Activated CD8-positive, alpha-beta memory T cell treated with anti-CD3 and anti-CD28 coated beads, Interleukin-2, amount 50 U/mL, for 24 hours (primary cell): ENCODE results near the gene CRISPLD2.
A peak's percentile ranks its signal among the peaks of the same experiment; 100 is the strongest.

Experiments used
- DNase-seq: peaks from one replicate; pipeline ENCODE4 v3.0.0-alpha.2; 2020; ENCODE audit errors: extremely low read depth

Gene CRISPLD2, protein sequence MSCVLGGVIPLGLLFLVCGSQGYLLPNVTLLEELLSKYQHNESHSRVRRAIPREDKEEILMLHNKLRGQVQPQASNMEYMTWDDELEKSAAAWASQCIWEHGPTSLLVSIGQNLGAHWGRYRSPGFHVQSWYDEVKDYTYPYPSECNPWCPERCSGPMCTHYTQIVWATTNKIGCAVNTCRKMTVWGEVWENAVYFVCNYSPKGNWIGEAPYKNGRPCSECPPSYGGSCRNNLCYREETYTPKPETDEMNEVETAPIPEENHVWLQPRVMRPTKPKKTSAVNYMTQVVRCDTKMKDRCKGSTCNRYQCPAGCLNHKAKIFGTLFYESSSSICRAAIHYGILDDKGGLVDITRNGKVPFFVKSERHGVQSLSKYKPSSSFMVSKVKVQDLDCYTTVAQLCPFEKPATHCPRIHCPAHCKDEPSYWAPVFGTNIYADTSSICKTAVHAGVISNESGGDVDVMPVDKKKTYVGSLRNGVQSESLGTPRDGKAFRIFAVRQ

DNA sequence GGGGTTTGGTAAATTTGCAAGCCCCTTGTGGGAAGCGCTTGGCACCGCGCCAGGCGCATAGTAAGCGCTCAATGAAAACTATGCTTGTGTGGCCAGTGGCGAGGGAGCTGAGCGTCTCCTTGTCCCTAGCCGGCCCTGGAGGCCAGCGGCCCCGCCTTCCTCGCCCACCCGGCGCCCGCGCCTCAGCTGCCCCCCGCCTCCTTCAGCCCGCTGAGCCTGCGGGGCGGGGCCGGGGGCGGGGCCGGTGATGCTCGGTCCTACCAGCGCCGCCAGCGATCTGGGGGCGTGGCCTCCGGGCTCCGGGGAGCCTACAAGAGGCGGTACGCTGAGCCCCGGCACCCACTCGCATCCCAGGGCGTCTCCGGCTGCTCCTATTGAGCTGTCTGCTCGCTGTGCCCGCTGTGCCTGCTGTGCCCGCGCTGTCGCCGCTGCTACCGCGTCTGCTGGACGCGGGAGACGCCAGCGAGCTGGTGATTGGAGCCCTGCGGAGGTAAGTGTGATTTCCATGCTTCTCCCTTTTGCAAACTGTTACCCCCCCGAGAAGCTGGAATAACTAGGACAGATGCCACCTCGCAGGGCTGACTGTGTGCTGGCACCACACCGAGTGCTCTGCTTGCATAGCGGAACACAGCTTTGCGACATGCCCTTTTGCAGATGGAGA, at the start of gene CRISPLD2:
TSS of gene CRISPLD2 (plus strand) at position 342 of the 661 bp plus-strand sequence. CDS start 18,511 bp downstream, outside the sequence.
- peak; percentile 64 for DNase-seq

DNA sequence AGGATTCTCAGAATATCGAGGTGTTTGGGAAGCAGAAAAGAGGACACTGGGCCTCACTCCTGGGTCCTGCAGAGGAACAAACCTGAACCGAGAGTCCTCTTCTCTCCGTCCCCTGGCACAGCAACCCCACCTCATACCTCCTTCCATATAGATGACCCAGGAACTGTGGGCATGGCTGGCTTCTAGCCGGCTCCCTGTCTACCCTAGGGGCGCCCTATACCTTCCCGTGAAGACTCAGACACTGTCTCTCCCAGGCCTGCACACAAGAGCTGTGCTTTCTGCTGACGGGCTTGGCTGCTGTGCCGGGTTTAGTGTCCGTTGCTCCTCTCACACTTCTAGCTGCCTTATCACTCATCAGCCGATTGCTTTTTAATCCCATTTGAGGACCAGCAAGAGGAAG, 46.5 kb upstream of the CRISPLD2 start:
- DNase-seq = no peak

DNA sequence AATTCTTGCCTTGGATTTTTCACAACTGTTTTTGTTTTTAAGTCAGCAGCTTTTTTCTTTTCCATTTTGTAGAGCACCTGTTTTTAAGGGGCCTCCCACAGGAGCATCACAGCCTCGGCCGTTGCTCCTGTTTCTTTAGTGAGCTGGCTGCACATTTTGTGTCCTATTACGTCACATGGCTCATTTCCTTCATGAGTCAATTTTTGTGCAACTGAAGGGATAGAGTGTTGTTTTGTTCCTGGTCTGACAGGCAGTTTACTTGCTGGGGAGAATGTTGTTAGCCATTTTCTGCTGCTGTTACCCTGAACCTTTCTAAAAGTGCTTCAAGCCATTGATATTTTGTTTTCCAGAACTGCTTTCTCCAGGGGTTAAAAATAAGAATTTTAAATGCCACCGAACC, 45.0 kb upstream of the CRISPLD2 start:
- no peak for DNase-seq

DNA sequence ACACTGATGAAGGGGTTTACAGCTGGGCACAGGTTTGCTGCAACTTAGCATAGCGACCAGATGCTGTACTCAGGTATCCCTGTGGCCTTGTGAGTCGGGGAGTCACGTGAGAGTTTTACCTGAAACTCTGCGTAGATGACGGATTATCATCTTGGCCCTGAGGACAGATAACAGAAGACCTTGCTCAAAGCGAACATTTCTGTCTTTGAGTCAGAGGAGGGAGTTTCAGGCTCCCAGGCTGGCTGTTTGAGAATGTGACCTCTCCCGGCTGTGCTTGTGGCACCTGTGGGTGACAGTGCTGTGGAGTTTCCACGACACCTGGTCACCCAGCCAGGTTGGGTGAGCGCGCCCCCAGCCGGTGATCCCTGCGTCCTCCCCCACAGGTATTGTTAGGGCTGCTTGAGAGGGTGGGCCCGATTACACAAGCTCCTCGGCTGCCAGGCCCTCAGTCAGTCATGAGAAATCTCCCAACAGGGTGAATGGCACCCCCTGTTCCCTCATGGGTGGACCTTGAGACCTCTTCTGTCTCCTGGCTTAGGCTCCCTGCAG, 44.4 kb upstream of the CRISPLD2 start:
- DNase-seq = no peak

DNA sequence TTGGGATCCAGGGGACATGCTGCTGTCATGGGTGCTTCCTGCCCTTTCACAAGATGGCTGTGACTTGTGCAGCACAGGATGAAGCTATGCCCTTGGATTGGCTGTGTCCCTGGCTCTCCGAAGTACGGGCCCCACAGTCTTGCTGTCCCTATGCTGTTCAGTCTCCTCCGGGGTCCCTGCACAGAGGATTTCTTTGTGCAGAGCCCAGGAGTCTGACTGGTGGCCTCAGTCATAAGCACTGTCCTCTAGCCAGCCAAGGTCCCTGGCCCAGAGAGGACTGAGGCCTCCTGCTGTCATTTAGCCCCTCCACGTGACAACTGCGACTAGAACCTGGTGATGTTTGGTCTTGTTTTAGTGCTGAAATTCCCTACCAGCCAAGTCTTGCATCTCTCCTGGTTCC, 42.4 kb upstream of the CRISPLD2 start:
- DNase-seq = no peak

DNA sequence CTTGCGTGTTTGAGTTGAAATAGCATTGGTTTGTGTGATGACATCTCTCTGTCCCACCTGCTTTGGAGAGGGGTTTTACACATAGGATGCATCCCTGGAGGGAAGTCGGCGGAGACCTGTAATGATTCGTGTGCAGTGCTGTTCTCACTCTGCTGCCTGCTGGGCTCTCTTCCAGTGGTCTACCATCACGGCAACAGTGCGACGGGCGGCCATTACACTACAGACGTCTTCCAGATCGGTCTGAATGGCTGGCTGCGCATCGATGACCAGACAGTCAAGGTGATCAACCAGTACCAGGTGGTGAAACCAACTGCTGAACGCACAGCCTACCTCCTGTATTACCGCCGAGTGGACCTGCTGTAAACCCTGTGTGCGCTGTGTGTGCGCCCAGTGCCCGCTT, 41.1 kb upstream of the CRISPLD2 start:
- DNase-seq = no peak

DNA sequence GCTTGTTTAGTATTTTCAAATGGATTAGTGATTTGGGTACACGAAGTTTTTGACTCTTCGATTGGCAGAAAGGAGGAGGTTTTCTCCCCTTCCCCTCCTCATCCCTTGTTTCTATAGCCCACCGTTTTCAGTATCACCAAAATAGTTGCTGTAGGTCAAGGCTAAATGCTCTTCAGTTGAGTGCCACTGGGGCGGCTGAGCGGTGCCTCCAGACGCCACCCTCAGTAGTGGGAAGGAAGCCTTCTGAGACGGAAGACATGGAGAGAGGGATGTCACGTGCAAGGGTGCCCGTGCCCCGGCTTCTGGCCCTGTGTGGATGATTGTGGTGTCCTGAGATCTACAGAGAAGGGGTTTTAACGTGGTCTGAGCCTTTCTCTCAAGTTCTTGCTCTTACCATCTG, 39.7 kb upstream of the CRISPLD2 start:
- no peak for DNase-seq

DNA sequence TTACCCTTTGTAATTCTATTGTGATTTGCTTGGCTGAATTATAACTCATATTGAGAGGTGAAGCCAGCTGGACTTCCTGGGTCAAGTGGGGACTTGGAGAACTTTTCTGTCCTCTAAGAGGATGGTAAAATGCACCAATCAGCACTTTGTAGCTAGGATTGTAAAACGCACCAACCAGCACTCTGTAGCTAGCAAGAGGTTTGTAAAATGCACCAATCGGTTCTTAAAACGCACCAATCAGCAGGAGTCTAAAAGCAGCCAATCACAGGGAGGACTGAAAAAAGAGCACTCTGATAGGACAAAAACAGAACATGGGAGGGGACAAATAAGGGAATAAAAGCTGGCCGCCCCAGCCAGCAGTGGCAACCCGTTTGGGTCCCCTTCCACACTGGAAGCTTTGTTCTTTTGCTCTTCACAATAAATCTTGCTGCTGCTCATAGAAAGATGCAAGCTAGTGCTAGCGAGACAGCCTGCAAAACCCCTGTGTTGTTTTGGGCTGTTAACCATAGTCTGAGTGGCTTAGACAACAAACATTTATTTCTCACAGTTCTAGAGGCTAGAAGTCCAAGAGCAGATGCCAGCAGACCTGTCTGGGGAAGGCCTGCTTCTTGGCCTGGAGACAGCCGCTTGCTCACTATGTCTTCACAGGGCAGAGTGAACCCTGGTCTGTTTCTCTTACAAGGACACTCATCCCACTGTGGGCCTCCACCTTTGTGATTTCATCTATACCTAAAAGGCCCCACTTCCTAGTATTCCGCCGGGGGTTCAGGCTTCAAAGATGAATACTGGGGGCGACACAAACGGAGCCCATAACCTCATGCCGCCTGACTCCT, 39.0 kb upstream of the CRISPLD2 start:
- DNase-seq = no peak

DNA sequence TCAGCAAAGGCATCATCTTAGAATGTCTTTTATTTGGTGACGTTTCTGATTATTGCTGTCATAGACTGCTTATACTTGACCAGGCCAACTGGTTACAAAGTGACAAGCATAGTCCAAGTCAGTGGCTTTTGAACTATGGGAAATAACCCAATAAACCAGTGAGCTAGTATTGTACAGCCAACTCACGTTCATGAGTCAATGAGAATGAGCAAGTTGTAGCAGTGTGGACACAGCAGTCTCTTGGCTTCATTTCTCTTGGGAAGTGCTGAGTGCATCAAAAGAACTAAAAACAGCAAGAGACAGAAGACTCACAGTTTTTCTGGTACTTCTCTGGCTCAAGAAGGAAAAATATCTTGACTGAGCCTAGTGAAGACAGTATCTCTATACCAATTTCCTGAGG, 36.9 kb upstream of the CRISPLD2 start:
- no peak for DNase-seq

DNA sequence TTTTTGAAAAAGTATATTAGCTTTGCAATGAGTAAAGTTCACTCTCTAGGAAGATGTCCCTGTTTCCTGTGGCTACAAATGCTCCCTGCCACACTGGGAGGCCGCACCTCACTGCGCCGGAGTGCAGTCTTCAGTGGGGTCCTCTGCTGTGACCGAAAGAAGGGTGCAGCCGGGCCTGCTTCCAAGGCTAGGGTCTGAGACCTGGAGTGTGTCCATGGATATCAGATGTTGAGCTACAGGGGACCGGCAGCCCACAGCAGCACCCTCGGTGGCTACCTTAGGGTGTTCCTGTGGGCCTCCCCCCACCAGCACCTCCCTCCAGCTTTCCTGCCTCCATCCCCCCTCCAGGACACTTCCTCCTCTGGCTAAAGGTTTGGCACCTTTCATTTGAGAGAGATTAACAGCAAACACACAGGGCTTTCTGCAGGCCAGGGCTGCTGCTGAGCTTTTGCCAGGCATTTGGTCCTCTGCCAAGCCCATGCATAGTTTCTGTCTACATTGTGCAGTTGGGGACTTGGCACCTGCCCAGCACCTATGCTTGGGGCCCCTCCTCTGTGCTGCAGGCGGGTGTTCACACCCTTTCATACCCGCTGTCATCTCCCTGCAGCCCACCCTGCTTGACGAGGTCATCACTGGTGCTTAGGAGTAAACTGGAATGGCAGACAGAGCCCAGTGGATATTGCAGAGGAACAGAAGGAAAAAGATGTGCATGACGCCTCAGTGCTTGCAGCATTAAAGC, 33.8 kb upstream of the CRISPLD2 start:
- no peak for DNase-seq

DNA sequence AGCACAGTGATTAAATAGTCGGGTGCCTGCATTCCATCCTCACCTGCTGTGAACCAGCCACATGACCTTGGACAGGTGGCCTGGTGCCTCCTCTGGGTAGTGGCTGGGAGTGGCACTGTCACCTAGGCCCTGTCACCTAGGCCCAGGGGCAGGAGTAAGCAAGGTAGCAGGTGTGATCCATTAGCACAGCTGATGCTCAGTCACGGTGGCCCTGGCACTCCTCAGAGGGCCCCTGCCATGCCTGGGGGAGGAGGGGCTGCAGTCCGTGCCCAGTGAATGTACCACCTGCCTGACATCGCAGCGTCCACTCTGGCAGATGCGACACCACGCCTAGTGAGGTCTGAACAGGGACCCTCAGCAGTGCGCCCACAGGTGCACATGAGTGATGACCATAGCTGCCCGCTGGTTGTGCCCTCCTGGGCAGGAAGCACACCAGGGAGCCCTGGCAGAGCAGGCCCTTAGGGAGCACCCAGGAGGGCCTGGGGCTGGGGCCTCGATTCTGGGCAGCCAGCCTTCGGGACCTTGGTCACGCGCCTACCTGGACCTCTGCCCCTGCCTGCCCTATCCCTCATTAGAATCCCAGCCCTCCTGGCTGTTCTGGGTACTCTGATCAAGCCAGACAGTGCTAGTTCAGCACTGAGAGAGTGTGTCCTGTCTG, 33.1 kb upstream of the CRISPLD2 start:
- no peak for DNase-seq

DNA sequence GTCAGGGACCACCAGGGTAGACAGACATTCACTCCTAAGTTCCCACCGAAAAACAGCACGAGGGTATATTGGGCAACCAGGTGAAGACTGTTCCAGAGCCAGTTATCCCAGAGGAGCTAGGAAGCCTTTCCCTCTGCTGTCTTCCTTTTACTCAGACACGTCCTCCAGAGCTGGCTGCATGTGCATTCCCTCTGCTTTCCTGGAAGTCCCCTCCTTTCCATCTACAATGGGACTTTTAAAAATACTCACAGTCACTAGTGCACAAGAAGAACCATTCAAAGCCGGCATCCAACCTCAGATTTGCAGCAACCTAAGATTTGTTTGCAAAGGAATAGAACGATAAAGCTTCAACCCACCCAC, 32.5 kb upstream of the CRISPLD2 start:
- DNase-seq = no peak

DNA sequence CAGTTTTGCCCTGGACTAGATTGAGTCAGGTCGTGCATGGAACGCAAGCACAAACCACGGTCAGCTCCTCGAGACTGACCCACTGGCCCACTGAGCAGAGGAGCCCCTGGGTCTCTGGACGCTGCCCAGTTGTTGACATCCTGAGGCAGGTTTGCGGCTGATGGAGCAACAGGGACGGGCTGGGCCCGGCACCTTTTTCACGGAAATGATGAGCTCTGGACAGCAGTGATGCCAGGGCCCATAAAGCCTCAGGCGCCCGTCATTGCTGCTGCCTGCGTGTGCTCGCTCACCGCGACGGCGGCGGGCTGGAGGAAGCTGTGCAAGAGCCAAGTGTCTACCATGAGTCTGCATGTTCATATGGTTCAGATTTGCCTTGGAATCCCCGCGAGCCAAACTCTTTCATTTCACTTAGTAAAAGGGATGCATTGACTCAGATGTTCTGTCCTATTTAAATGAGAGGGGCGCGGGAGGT, 30.8 kb upstream of the CRISPLD2 start:
- no peak for DNase-seq

DNA sequence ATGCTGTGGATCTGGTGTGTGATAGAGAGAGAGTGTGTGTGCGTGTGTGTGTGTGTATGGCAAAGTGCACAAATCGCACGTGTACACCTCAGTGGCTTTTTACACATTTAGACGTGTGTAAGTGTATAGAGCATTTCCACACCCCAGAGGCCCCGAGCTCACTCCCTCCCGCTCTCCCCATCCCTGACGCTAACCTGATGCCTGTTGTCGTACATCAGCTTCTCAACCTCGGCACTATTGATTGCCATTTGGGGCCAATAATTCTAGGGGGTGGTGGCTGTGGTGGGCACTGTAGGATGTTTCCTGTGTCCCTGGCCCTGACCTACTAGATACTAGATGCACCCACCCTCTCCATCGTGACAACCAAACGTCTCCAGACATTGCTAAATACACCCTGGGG, 30.4 kb upstream of the CRISPLD2 start:
- no peak for DNase-seq

DNA sequence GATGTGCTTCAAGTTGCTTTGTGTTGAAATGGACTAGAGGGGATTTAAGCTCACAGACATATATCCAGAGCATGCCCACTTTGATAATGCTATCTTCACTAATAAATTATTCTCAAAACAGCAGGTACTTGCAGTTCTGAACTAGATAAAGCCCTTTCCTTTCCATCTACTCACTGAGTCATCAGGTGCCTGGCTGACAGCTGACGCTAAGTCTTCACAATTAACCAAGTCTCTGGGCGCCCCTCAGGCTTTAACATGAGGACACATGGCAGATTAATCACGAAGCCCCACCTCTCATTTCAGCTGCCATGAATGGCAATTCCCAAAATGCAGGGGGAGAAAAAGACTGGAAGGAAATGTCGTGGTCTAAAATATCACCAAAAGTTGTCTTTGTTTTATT, 29.5 kb upstream of the CRISPLD2 start:
- no peak for DNase-seq

DNA sequence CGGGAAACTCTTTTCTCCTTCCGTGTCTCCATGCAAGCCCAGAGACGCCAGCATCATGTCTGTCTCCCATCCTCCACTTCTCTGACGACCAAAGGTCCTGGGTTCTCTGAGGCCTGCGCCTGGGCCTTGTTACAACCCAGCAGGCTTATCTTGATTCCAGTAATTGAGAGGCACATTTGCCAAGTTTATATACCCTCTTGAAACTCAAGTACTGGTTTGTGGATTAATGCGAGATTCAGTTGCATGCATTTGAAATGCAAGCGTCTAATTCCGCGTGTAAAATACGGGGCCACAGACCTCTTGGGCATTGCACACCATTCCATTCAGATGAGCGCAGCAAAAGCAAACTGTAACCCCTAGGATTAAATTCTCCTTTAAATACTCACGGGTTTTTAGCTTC, 28.7 kb upstream of the CRISPLD2 start:
- no peak for DNase-seq

DNA sequence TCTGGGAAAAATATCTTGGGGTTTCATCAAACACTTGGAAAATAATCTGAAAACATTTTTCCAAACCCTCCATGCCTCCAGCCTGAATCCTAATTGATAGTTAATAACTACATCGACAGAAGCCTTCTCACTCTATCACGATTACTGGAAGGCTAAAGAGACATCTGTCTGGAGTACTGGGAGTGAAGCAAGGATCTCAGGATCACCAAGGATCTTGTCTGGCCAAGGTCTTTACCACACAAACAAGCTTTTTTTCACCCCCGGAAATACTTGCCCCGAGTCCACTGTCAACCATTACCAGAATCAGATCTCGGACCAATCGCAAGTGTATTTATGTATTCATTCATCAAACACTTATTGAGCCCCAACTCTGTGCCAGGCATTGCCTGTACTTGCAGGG, 28.3 kb upstream of the CRISPLD2 start:
- DNase-seq = no peak

DNA sequence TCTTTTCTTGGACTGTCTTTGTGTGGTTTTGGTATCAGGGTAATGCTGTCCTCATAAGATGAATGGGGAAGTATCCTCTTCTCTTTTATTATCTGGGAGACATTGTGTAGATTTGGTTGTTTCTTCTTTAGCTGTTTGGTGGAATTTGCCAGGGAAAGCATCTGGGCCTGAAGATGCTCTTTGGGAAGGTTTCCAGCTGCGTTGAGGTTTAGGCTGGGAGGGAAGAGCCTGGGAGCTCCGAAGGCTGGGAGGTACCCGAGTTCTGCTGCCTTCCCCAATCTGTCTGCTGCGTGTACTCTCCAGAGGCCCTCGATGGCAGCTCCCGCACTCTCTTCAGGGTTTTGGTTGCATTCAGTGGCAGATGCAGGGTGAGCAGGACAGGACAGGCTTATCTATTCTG, 25.6 kb upstream of the CRISPLD2 start:
- no peak for DNase-seq

DNA sequence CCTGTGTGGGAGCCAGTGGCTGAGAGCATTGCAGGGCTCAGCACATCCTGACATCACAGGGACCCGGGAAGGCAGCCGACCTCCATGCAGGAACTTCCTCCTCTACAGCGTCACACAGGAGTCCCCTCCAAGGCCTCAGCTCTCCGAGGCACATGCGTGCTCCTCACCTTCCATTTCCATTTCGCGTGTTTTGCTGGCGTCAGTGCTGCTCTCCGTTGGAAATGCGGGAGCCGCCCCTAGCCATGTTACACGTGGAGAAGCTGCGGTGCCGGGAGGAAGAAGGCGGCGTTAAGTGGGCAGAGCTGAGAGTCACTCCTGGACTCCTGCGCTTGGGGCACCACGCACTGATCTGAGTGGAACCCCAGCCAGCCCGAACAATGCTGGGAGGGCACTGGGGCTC, 25.2 kb upstream of the CRISPLD2 start:
- no peak for DNase-seq

DNA sequence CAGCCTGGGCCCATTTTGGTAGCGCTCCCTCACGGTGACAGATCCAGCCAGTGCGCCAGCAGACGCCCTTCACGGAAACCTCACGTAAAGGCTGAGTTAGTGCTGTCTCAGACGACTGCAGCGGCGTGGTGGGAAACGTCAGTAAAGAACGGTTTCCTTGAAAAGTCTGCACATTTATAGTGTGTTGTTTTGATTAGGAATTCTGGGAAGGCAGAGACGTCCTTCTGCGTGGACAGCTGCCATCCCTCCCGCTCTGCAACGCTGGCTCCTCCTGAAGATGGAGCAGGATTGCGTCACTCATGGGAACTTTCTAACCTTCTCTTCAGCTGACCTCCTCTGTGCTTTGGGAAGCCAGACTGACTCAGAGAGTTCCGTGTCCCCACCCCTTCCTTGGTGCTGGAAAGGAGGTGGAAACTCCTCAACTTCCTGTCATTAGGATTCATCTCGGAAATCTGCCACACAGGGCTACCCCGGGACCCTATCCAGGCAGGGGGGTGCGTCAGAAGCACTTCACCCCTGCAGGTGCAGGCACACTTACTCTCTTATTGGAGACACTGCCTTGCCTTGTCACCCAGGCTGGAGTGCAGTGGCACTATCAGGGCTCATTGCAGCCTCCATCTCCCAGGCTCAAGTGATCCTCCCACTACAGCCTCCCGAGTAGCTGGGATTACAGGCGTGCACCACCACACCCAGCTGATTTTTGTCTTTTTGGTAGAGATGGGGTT, 24.3 kb upstream of the CRISPLD2 start:
- DNase-seq = no peak
